Ascending aorta (tissue), 2 donors: ENCODE data around the gene SYNRG. TPM values are rescaled to one million over a fixed set of nuclear protein-coding genes. Genes with fewer than 3 reads are reported as not detected.

Experiments
- DNase-seq, 2 donors: peaks; one replicate each; pipeline ENCODE4 v3.0.0-alpha.2; 2019; ENCODE audit warnings: low spot score in 2 of 2
- H3K27ac ChIP-seq, 2 donors: fragments of 200-600 bp; sonication (generic); one replicate each; pipeline ENCODE4 v1.5.1; 2016 to 2017; ENCODE audit warnings: mild to moderate bottlenecking in 1 of 2
- H3K27me3 ChIP-seq: fragments of 200-600 bp; sonication (generic); one replicate; pipeline ENCODE4 v1.5.1; 2017
- H3K36me3 ChIP-seq, 2 donors: fragments of 200-600 bp; sonication (generic); one replicate each; pipeline ENCODE4 v1.5.1; 2016
- H3K4me1 ChIP-seq, 2 donors: fragments of 200-600 bp; sonication (generic); one replicate each; pipeline ENCODE4 v1.5.1; 2016 to 2017; ENCODE audit warnings: mild to moderate bottlenecking in 1 of 2
- H3K4me3 ChIP-seq, 2 donors: fragments of 200-600 bp; sonication (generic); one replicate each; pipeline ENCODE4 v1.5.1; 2016 to 2017; ENCODE audit warnings: mild to moderate bottlenecking in 1 of 2
- H3K9me3 ChIP-seq, 2 donors: fragments of 200-600 bp; sonication (generic); one replicate each; pipeline ENCODE4 v1.5.1; 2016
- CTCF ChIP-seq, 3 experiments: fragments of 200-600 bp in 2 of 3; fragments of 450-650 bp in 1 of 3; sonication (generic) in 2 of 3; IDR thresholded peaks; one replicate each; pipeline ENCODE4 v1.5.1; 2016 to 2019; ENCODE audit warnings: antibody characterized with exemption in 3 of 3, mild to moderate bottlenecking in 1 of 3, moderate library complexity in 1 of 3
- intact Hi-C: fragments of 100-400 bp; cut with DNase I; formaldehyde crosslinking; loops from one replicate; pipeline ENCODE4 v1.15.1; 2023
- total RNA-seq: library from RNA; depleted of rRNA; stranded (reverse); fragments of >200 nt; gene quantifications from one replicate; pipeline ENCODE4 v1.1.0, GENCODE V29; 2016

The SYNRG gene
- total RNA-seq, 1 donor from 2014 or later, result 47.1 TPM

- Histone ChIP-seq H3K4me3 (no peak overlapping the region), H3K9me3 (no peaks in the 10 kb centered on the region), H3K27me3 (no peaks in the 10 kb centered on the region), H3K27ac (no peak overlapping the region), H3K4me1 (no peaks in the 10 kb centered on the region), H3K36me3 (peaks cover 18 to 29% of the 10 kb centered on the region in 2 donors)
- intact Hi-C loops, result no loop called here
- no peak for TF ChIP-seq CTCF (IDR thresholded peaks at IDR 0.05)
- no peak for DNase-seq
Observed at GRCh38 chr17:37551788-37552187, 57.4 kb downstream of the SYNRG start.

GRCh38 chr17:37547986-37548385, 61.2 kb downstream of the SYNRG start:
- no peaks in the 10 kb centered on the region for H3K4me1 ChIP-seq
- no peak overlapping the region for H3K27ac ChIP-seq
- intact Hi-C loops, result no loop called here
- H3K36me3 ChIP-seq, result peaks cover 1 to 14% of the 10 kb centered on the region in 2 donors
- TF ChIP-seq CTCF (IDR thresholded peaks at IDR 0.05), result no peak
- DNase-seq, result no peak
- no peak overlapping the region for H3K4me3 ChIP-seq
- H3K9me3 ChIP-seq, result no peaks in the 10 kb centered on the region
- no peaks in the 10 kb centered on the region for H3K27me3 ChIP-seq

- peaks cover 10 to 16% of the 10 kb centered on the region in 2 donors for H3K36me3 ChIP-seq
- intact Hi-C loops, result no loop called here
- no peaks in the 10 kb centered on the region for H3K9me3 ChIP-seq
- H3K4me1 ChIP-seq, result no peaks in the 10 kb centered on the region
- TF ChIP-seq CTCF (IDR thresholded peaks at IDR 0.05), result no peak
- no peak overlapping the region for H3K4me3 ChIP-seq
- no peak overlapping the region for H3K27ac ChIP-seq
- no peak for DNase-seq
- no peaks in the 10 kb centered on the region for H3K27me3 ChIP-seq
Observed at GRCh38 chr17:37546302-37546701, 62.9 kb downstream of the SYNRG start.

- Histone ChIP-seq H3K27ac (no peak overlapping the region), H3K27me3 (no peaks in the 10 kb centered on the region)
Observed at GRCh38 chr17:37545486-37545885, 63.7 kb downstream of the SYNRG start.

GRCh38 chr17:37543637-37544052, 65.6 kb downstream of the SYNRG start:
- no peak for TF ChIP-seq CTCF (IDR thresholded peaks at IDR 0.05)
- peaks cover 35 to 40% of the 10 kb centered on the region in 2 donors for H3K36me3 ChIP-seq
- intact Hi-C loops, result no loop called here

More at GRCh38 chr17:37545486-37545885, 63.7 kb downstream of the SYNRG start:
- intact Hi-C loops, result no loop called here
- Histone ChIP-seq H3K9me3 (no peaks in the 10 kb centered on the region), H3K4me1 (no peaks in the 10 kb centered on the region), H3K4me3 (no peak overlapping the region), H3K36me3 (peaks cover 18 to 24% of the 10 kb centered on the region in 2 donors)
- no peak for TF ChIP-seq CTCF (IDR thresholded peaks at IDR 0.05)
- DNase-seq, result no peak

More at GRCh38 chr17:37543637-37544052, 65.6 kb downstream of the SYNRG start:
- H3K9me3 ChIP-seq, result no peaks in the 10 kb centered on the region
- no peaks in the 10 kb centered on the region for H3K4me1 ChIP-seq
- no peaks in the 10 kb centered on the region for H3K27me3 ChIP-seq
- DNase-seq, result no peak
- H3K27ac ChIP-seq, result no peak overlapping the region
- no peak overlapping the region for H3K4me3 ChIP-seq
